Rectal smooth muscle tissue (tissue), 1 donor: ENCODE data around the gene TAS2R10.

Experiments used
- H3K27ac ChIP-seq: one replicate; pipeline ENCODE4 v1.7.0; 2013; ENCODE audit warnings: low read depth, low read length, inconsistent platforms
- H3K27me3 ChIP-seq: one replicate; pipeline ENCODE4 v1.7.0; 2013; ENCODE audit warnings: low read length; ENCODE audit not compliant: control insufficient read depth, insufficient read depth
- H3K36me3 ChIP-seq: one replicate; pipeline ENCODE4 v1.7.0; 2013; ENCODE audit warnings: low read length; ENCODE audit not compliant: control insufficient read depth, insufficient read depth
- H3K4me1 ChIP-seq: one replicate; pipeline ENCODE4 v1.7.0; 2013; ENCODE audit warnings: low read length; ENCODE audit not compliant: control insufficient read depth, insufficient read depth
- H3K4me3 ChIP-seq: one replicate; pipeline ENCODE4 v1.7.0; 2013; ENCODE audit warnings: low read length
- H3K9ac ChIP-seq: one replicate; pipeline ENCODE4 v1.7.0; 2013; ENCODE audit warnings: low read length

The TAS2R10 gene

GRCh38 chr12:10826258-10826657 is at the start of gene TAS2R10:
Gene TAS2R10, minus strand, starts transcription at chr12:10826358. Its CDS starts 89 bp downstream, at chr12:10826269.
- no peaks in the 10 kb centered on the region for H3K36me3 ChIP-seq
- no peak within 1 kb of the TSS for H3K27ac ChIP-seq
- H3K27me3 ChIP-seq = no peaks in the 10 kb centered on the region
- no peaks in the 10 kb centered on the region for H3K4me1 ChIP-seq
- no peak within 1 kb of the TSS for H3K4me3 ChIP-seq
- H3K9ac ChIP-seq = no peak within 1 kb of the TSS

GRCh38 chr12:10873378-10873777 is 47.2 kb upstream of the TAS2R10 start:
- Histone ChIP-seq H3K4me1 (no peaks in the 10 kb centered on the region), H3K27ac (no peak overlapping the region), H3K27me3 (no peaks in the 10 kb centered on the region), H3K4me3 (no peak overlapping the region), H3K36me3 (peaks cover 5% of the 10 kb centered on the region), H3K9ac (no peak overlapping the region)

GRCh38 chr12:10867381-10867780 is 41.2 kb upstream of the TAS2R10 start:
- H3K4me3 ChIP-seq = no peak overlapping the region
- H3K4me1 ChIP-seq = no peaks in the 10 kb centered on the region
- no peak overlapping the region for H3K27ac ChIP-seq

GRCh38 chr12:10863512-10864218 is 37.5 kb upstream of the TAS2R10 start:
- Histone ChIP-seq H3K4me1 (no peaks in the 10 kb centered on the region), H3K27ac (no peak overlapping the region), H3K9ac (no peak overlapping the region), H3K4me3 (no peak overlapping the region), H3K36me3 (no peaks in the 10 kb centered on the region), H3K27me3 (no peaks in the 10 kb centered on the region)

More at GRCh38 chr12:10867381-10867780, 41.2 kb upstream of the TAS2R10 start:
- H3K9ac ChIP-seq = no peak overlapping the region
- H3K36me3 ChIP-seq = no peaks in the 10 kb centered on the region
- H3K27me3 ChIP-seq = no peaks in the 10 kb centered on the region

- Histone ChIP-seq H3K27me3 (no peaks in the 10 kb centered on the region), H3K4me1 (no peaks in the 10 kb centered on the region), H3K4me3 (no peak overlapping the region), H3K36me3 (peaks cover 5% of the 10 kb centered on the region), H3K9ac (no peak overlapping the region), H3K27ac (no peak overlapping the region)
Observed at GRCh38 chr12:10861366-10861765, 35.2 kb upstream of the TAS2R10 start.

- H3K4me1 ChIP-seq = no peaks in the 10 kb centered on the region
- no peak overlapping the region for H3K27ac ChIP-seq
- no peaks in the 10 kb centered on the region for H3K27me3 ChIP-seq
- H3K9ac ChIP-seq = no peak overlapping the region
- H3K36me3 ChIP-seq = peaks cover 5% of the 10 kb centered on the region
- no peak overlapping the region for H3K4me3 ChIP-seq
Observed at GRCh38 chr12:10855807-10856206, 29.6 kb upstream of the TAS2R10 start.

- Histone ChIP-seq H3K27ac (no peak overlapping the region), H3K27me3 (no peaks in the 10 kb centered on the region), H3K4me1 (no peaks in the 10 kb centered on the region), H3K9ac (no peak overlapping the region), H3K36me3 (peaks cover 5% of the 10 kb centered on the region), H3K4me3 (no peak overlapping the region)
Observed at GRCh38 chr12:10853776-10854175, 27.6 kb upstream of the TAS2R10 start.

- Histone ChIP-seq H3K4me1 (no peaks in the 10 kb centered on the region), H3K27ac (no peak overlapping the region), H3K4me3 (no peak overlapping the region), H3K27me3 (no peaks in the 10 kb centered on the region), H3K9ac (no peak overlapping the region), H3K36me3 (no peaks in the 10 kb centered on the region)
Observed at GRCh38 chr12:10851243-10851858, 25.2 kb upstream of the TAS2R10 start.

GRCh38 chr12:10849425-10849878 is 23.3 kb upstream of the TAS2R10 start, which contains the start of gene PRR4:
Gene PRR4, minus strand, starts transcription at chr12:10849475. Its CDS starts 38 bp downstream, at chr12:10849437.
- no peak within 1 kb of the TSS for H3K27ac ChIP-seq
- no peaks in the 10 kb centered on the region for H3K4me1 ChIP-seq
- H3K4me3 ChIP-seq = no peak within 1 kb of the TSS
- H3K36me3 ChIP-seq = no peaks in the 10 kb centered on the region
- no peak within 1 kb of the TSS for H3K9ac ChIP-seq
- no peaks in the 10 kb centered on the region for H3K27me3 ChIP-seq

GRCh38 chr12:10847744-10848143 is 21.6 kb upstream of the TAS2R10 start:
- Histone ChIP-seq H3K4me1 (no peaks in the 10 kb centered on the region), H3K27ac (no peak overlapping the region), H3K27me3 (no peaks in the 10 kb centered on the region), H3K4me3 (no peak overlapping the region), H3K36me3 (no peaks in the 10 kb centered on the region), H3K9ac (no peak overlapping the region)

- H3K4me1 ChIP-seq = no peaks in the 10 kb centered on the region
- no peak overlapping the region for H3K9ac ChIP-seq
- no peak overlapping the region for H3K27ac ChIP-seq
- no peaks in the 10 kb centered on the region for H3K27me3 ChIP-seq
- H3K36me3 ChIP-seq = no peaks in the 10 kb centered on the region
- no peak overlapping the region for H3K4me3 ChIP-seq
Observed at GRCh38 chr12:10842862-10843261, 16.7 kb upstream of the TAS2R10 start.

- Histone ChIP-seq H3K27ac (no peak overlapping the region), H3K9ac (no peak overlapping the region), H3K4me1 (no peaks in the 10 kb centered on the region), H3K4me3 (no peak overlapping the region), H3K27me3 (no peaks in the 10 kb centered on the region), H3K36me3 (no peaks in the 10 kb centered on the region)
Observed at GRCh38 chr12:10838461-10838860, 12.3 kb upstream of the TAS2R10 start.

- no peak overlapping the region for H3K9ac ChIP-seq
- no peak overlapping the region for H3K27ac ChIP-seq
- no peaks in the 10 kb centered on the region for H3K36me3 ChIP-seq
- no peaks in the 10 kb centered on the region for H3K27me3 ChIP-seq
- H3K4me3 ChIP-seq = no peak overlapping the region
- H3K4me1 ChIP-seq = no peaks in the 10 kb centered on the region
Observed at GRCh38 chr12:10829994-10830393, 3.8 kb upstream of the TAS2R10 start.
